Measurements from ENCODE around the gene TMEM203. TPM values are rescaled to one million over a fixed set of nuclear protein-coding genes. Genes with fewer than 3 reads are reported as not detected.

Gene TMEM203
- polyA plus RNA-seq, 1 experiment: 43.8 TPM

- POLR2A ChIA-PET: no interaction called here
- no peak for TF ChIP-seq CTCF (IDR thresholded peaks at IDR 0.05; ENCODE audit: insufficient read depth, low read depth, low read length)
- no peak for DNase-seq (ENCODE audit: low read depth)
- H3K27me3 ChIP-seq (ENCODE audit: control insufficient read depth, insufficient read depth, low read length): no peaks in the 10 kb centered on the region; the same call in 1 of the 2 replicates
- peaks cover 6% of the 10 kb centered on the region for H3K36me3 ChIP-seq (ENCODE audit: control insufficient read depth, insufficient read depth, low read length)
- H3K4me3 ChIP-seq (ENCODE audit: low read depth, low read length): no peak overlapping the region
- CTCF ChIA-PET: interaction anchor here (0.7 to 3.5 kb wide), 3 partner anchors 11 to 212 kb away, joined by 3 to 14 read pairs (median 4); no protein-coding TSS in a partner anchor
Measured at GRCh38 chr9:137247916-137248175, 42.4 kb upstream of the TMEM203 start.

- TF ChIP-seq CTCF (IDR thresholded peaks at IDR 0.05; ENCODE audit: insufficient read depth, low read depth, low read length): no peak
- Histone ChIP-seq H3K36me3 (ENCODE audit: control insufficient read depth, insufficient read depth, low read length) (peaks cover 11% of the 10 kb centered on the region), H3K27me3 (ENCODE audit: control insufficient read depth, insufficient read depth, low read length) (no peaks in the 10 kb centered on the region; the same call in 1 of the 2 replicates), H3K4me3 (ENCODE audit: low read depth, low read length) (no peak overlapping the region)
- CTCF ChIA-PET: interaction anchor here (0.7 to 3.5 kb wide), 3 partner anchors 11 to 212 kb away, joined by 3 to 14 read pairs (median 4); no protein-coding TSS in a partner anchor
- POLR2A ChIA-PET: no interaction called here
- DNase-seq (ENCODE audit: low read depth): no peak
Measured at GRCh38 chr9:137247135-137247915, 41.9 kb upstream of the TMEM203 start.

- Histone ChIP-seq H3K36me3 (ENCODE audit: control insufficient read depth, insufficient read depth, low read length) (peaks cover 11% of the 10 kb centered on the region), H3K4me3 (ENCODE audit: low read depth, low read length) (no peak overlapping the region), H3K27me3 (ENCODE audit: control insufficient read depth, insufficient read depth, low read length) (no peaks in the 10 kb centered on the region; the same call in 1 of the 2 replicates)
- ChIA-PET POLR2A (no interaction called here), CTCF (interaction anchor here (0.6 to 2.5 kb wide), 2 partner anchors 9 to 125 kb away, joined by 3 to 10 read pairs; no protein-coding TSS in a partner anchor)
- no peak for DNase-seq (ENCODE audit: low read depth)
- no peak for TF ChIP-seq CTCF (IDR thresholded peaks at IDR 0.05; ENCODE audit: insufficient read depth, low read depth, low read length)
Measured at GRCh38 chr9:137245450-137246421, 40.3 kb upstream of the TMEM203 start.

GRCh38 chr9:137244486-137245449 lies 39.3 kb upstream of the TMEM203 start:
- no peak for DNase-seq (ENCODE audit: low read depth)
- ChIA-PET POLR2A (interaction anchor here (0.9 kb wide), 1 partner anchor 10 kb away, joined by 3 read pairs; the partner anchor contains the start of gene NELFB), CTCF (interaction anchor here (0.6 to 2.5 kb wide), 4 partner anchors 8 to 181 kb away, joined by 3 to 10 read pairs (median 4); no protein-coding TSS in a partner anchor)
- H3K4me3 ChIP-seq (ENCODE audit: low read depth, low read length): no peak overlapping the region
- no peak for TF ChIP-seq CTCF (IDR thresholded peaks at IDR 0.05; ENCODE audit: insufficient read depth, low read depth, low read length)
- H3K36me3 ChIP-seq (ENCODE audit: control insufficient read depth, insufficient read depth, low read length): peaks cover 11% of the 10 kb centered on the region
- no peaks in the 10 kb centered on the region; the same call in 1 of the 2 replicates for H3K27me3 ChIP-seq (ENCODE audit: control insufficient read depth, insufficient read depth, low read length)

Measured in BJ (cell line).